HFF-Myc (cell line): ENCODE results near the gene MAGIX.

Source experiments
- DNase-seq: peaks from one replicate; pipeline ENCODE4 v3.0.0-alpha.2; 2011; ENCODE audit warnings: low read depth; ENCODE audit errors: extremely low read depth
- H3K4me3 ChIP-seq: replicated peaks from 2 replicates; pipeline ENCODE4 v1.5.1; 2011; ENCODE audit warnings: low read depth, mild to moderate bottlenecking, control low read depth, low read length
- TF ChIP-seq, protein P1 (sequence below): IDR thresholded peaks from 2 replicates; pipeline ENCODE4 v1.5.1; 2012; ENCODE audit warnings: mild to moderate bottlenecking, low read depth, low read length, control low read depth; ENCODE audit errors: missing control alignments

MAGIX gene

DNA sequence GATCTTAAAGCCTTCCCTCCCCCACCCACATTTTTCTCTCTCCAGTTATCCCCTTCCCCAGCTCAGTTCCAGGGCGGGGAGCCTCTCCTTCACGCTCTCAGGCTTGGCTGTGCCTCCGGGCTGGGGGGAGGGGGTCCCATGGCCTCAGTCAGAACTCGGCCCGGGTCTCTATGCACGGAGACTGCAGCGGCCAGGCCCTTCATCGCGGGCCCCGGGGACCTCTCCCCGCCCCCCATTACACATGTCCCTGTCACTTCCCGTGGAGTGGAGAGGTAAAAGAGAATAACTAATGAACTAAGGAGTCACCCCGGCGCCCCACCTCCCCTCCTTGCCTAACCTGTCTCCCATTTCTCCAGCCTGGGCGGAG lies 24.5 kb downstream of the MAGIX start:
- no peak overlapping the region for H3K4me3 ChIP-seq
- DNase-seq, result no peak
- TF ChIP-seq, protein P1, sequence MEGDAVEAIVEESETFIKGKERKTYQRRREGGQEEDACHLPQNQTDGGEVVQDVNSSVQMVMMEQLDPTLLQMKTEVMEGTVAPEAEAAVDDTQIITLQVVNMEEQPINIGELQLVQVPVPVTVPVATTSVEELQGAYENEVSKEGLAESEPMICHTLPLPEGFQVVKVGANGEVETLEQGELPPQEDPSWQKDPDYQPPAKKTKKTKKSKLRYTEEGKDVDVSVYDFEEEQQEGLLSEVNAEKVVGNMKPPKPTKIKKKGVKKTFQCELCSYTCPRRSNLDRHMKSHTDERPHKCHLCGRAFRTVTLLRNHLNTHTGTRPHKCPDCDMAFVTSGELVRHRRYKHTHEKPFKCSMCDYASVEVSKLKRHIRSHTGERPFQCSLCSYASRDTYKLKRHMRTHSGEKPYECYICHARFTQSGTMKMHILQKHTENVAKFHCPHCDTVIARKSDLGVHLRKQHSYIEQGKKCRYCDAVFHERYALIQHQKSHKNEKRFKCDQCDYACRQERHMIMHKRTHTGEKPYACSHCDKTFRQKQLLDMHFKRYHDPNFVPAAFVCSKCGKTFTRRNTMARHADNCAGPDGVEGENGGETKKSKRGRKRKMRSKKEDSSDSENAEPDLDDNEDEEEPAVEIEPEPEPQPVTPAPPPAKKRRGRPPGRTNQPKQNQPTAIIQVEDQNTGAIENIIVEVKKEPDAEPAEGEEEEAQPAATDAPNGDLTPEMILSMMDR, result no peak

- no peak for DNase-seq
- H3K4me3 ChIP-seq, result no peak overlapping the region
- TF ChIP-seq, protein P1, result no peak
Measured at GRCh38 chrX:49187526-49187925, 25.0 kb downstream of the MAGIX start.

DNA sequence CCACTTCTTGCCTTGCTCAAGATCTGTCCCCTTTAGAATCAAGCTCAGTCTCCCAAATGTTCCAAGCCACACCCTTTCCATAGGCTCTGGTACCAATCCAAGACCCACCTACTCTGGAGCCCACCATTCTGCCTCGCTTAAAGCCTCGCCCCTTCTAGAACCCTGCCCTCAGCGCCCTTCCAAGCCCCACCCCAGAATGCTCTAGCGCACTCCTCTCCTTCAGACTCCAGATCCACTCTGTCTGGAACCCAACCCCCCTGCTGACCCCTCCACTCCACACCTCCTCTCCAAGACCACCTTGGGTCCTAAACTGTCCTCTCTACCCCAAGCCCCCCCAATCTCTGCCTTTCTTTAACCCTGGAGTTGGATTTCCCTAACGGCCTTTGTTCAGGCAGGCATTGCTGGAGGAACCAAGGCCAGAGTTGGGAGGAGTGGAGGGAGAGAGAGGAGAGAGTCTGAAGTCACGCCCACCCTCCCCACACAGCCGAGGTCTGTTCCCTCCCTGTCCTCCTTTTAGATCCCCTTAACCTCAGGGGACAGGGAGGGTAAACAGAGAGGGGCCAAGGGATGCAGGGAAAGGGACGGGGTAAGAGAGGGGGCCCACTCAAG lies 26.0 kb downstream of the MAGIX start:
- H3K4me3 ChIP-seq, result no peak overlapping the region
- TF ChIP-seq, protein P1, result no peak
- no peak for DNase-seq

DNA sequence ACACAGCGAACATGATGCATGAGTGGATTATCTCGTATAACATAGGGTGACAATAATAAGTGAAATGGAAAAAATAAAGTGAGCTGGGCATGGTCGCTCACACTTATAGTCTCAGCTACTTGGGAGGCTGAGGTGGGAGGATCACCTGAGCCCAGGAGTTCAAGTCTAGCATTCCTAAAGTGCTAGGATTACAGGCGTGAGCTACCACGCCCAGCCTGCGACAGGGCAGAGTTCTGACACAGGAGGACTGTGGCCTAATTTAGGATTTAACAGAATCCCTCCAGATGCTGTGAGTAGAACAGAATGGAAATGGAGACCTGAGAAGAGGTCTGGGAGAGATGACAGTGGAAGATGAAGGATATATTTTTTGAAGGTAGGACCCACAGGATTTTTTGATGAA lies 27.0 kb downstream of the MAGIX start:
- no peak overlapping the region for H3K4me3 ChIP-seq
- TF ChIP-seq, protein P1, result no peak
- no peak for DNase-seq

DNA sequence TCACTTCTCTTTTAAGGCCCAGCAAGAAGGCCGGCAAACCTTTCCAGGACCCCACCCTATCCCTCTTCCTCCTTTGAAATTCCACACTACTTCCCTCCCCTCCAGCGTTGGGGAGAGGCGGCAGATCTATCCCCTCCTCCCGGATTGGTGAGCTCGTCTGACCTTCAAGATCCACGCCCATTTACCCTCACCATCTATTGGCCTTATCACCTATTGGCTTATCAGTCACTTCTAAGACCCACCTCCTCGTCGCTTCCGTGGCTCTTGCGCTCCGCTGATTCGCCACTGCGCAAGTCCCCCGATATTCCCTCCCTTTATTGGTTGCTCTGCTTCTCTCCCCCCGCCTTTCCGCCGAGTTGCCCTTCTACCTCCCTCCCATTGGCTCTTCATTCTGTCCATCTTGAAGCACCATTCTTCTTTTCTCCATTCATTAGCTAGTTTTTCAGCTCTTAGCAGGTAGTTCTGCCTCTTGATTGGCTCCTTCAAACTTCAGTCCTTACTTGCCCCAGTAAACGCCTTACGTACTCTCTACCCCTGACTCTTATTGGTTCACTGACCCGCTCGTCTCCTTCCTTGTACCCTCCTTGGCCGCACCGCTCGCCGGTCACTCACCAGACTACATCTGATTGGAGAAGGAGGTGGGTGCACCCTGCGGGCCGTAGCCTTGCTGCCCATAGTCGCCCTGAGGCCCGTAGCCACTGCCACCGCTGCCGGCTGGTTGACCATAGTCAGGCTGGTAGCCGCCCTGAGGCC lies 28.4 kb downstream of the MAGIX start:
- DNase-seq, result peak; percentile 98
- TF ChIP-seq, protein P1, result no peak
- H3K4me3 ChIP-seq, result peak overlapping the region; percentile 67

DNA sequence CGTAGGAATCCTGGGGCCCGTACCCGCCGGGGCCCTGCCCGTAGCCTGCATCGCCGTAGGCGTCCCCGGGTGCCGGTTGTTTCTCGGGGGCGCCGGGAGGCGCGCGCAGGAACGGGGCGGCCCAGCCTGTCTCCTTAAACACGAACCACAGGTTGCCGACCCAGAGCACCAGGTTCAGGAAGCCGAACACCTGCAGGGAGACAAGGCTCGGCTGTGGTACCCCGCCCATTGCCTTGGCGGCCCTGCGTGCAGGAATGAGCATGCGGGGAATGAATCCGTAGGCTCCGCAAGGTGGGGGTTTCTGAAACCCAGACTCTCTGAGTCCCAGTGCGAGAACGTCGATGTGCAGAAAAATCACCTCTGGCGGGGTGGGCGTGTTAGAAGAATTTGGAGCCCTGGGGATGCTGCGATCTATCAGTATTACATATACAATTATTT lies 29.0 kb downstream of the MAGIX start:
- peak overlapping the region; percentile 67 for H3K4me3 ChIP-seq
- no peak for DNase-seq
- TF ChIP-seq, protein P1, result no peak
